MCF 10A (cell line): ENCODE data around the gene CRTC1. TPM values are rescaled to one million over a fixed set of nuclear protein-coding genes. Genes with fewer than 3 reads are reported as not detected.

ENCODE experiments used
- BruUV-seq: library from RNA; stranded (reverse); fragments of 400-500 nt; replicated peaks from 2 replicates; lab custom pipeline; 2021; lab: Mats Ljungman, UMichigan
- CTCF ChIA-PET: fragments of 300-600 bp; sonication (Branson Sonifier 250); formaldehyde crosslinking; extraction: SDS; loops from one replicate; lab custom pipeline; 2021; ENCODE audit warnings: antibody characterized with exemption, inconsistent platforms; lab: Yijun Ruan, JAX
- POLR2A ChIA-PET: fragments of 300-600, 350-650 bp; sonication (Branson Sonifier 250); formaldehyde crosslinking; extraction: SDS; loops from one replicate; lab custom pipeline; 2020; ENCODE audit warnings: antibody characterized with exemption, inconsistent platforms; lab: Yijun Ruan, JAX
- DNase-seq: peaks from one replicate; pipeline ENCODE4 v3.0.0-alpha.2; 2018; ENCODE audit not compliant: unreplicated experiment
- H3K27ac Mint-ChIP-seq: one replicate; pipeline ENCODE4 v1.8.0; 2022; ENCODE audit warnings: mild to moderate bottlenecking, low read depth, mixed read lengths; ENCODE audit not compliant: unreplicated experiment
- H3K27me3 Mint-ChIP-seq: one replicate; pipeline ENCODE4 v1.8.0; 2022; ENCODE audit warnings: mixed read lengths; ENCODE audit not compliant: insufficient read depth, unreplicated experiment
- H3K36me3 Mint-ChIP-seq: one replicate; pipeline ENCODE4 v1.8.0; 2022; ENCODE audit warnings: mild to moderate bottlenecking, moderate library complexity, mixed read lengths; ENCODE audit not compliant: insufficient read depth, unreplicated experiment
- H3K4me1 Mint-ChIP-seq: one replicate; pipeline ENCODE4 v1.8.0; 2022; ENCODE audit warnings: mixed read lengths; ENCODE audit not compliant: insufficient read depth, unreplicated experiment
- H3K4me3 Mint-ChIP-seq: one replicate; pipeline ENCODE4 v1.8.0; 2022; ENCODE audit warnings: mild to moderate bottlenecking, moderate library complexity, mixed read lengths; ENCODE audit not compliant: unreplicated experiment
- H3K9me3 Mint-ChIP-seq: one replicate; pipeline ENCODE4 v1.8.0; 2022; ENCODE audit warnings: mixed read lengths; ENCODE audit not compliant: unreplicated experiment
- CTCF ChIP-seq: fragments of 200-600 bp; IDR thresholded peaks from one replicate; pipeline ENCODE4 v1.8.0; 2022; ENCODE audit warnings: antibody characterized with exemption, mild to moderate bottlenecking; ENCODE audit not compliant: unreplicated experiment
- intact Hi-C: fragments of 100-400 bp; cut with micrococcal nuclease; formaldehyde crosslinking; loops from 2 replicates; pipeline ENCODE4 v1.14.1; 2022
- total RNA-seq: library from RNA; stranded (reverse); gene quantifications from 2 replicates; pipeline ENCODE4 v1.2.3, GENCODE V29; 2022

The CRTC1 gene
- total RNA-seq, 1 experiment from 2014 or later: 11.1 TPM

- no peak for TF ChIP-seq CTCF
- CTCF ChIA-PET: interaction anchor here (0.5 to 1.7 kb wide), 4 partner anchors 54 to 202 kb away, joined by 3 to 6 read pairs (median 3); no protein-coding TSS in a partner anchor
- BruUV-seq: no TSS peak
- POLR2A ChIA-PET: no interaction called here
- no peak for DNase-seq
- Mint-ChIP-seq H3K9me3 (no peaks in the 10 kb centered on the region), H3K27ac (no peak overlapping the region), H3K36me3 (no peaks in the 10 kb centered on the region), H3K4me3 (no peak overlapping the region), H3K27me3 (peaks cover 57% of the 10 kb centered on the region), H3K4me1 (peaks cover 14% of the 10 kb centered on the region)
- intact Hi-C loops: no loop called here
Observed at GRCh38 chr19:18793144-18794028, 109.9 kb downstream of the CRTC1 start.

GRCh38 chr19:18794029-18794313, 110.5 kb downstream of the CRTC1 start:
- CTCF ChIA-PET: interaction anchor here (0.6 to 1.7 kb wide), 2 partner anchors 53 to 67 kb away, joined by 5 to 6 read pairs; no protein-coding TSS in a partner anchor
- no TSS peak for BruUV-seq
- POLR2A ChIA-PET: no interaction called here
- no peak for TF ChIP-seq CTCF
- no peak overlapping the region for H3K27ac Mint-ChIP-seq
- H3K27me3 Mint-ChIP-seq: peaks cover 54% of the 10 kb centered on the region
- DNase-seq: no peak
- H3K36me3 Mint-ChIP-seq: no peaks in the 10 kb centered on the region
- no peak overlapping the region for H3K4me3 Mint-ChIP-seq
- H3K4me1 Mint-ChIP-seq: peaks cover 14% of the 10 kb centered on the region
- H3K9me3 Mint-ChIP-seq: no peaks in the 10 kb centered on the region
- intact Hi-C loops: no loop called here

- Mint-ChIP-seq H3K27me3 (peaks cover 47% of the 10 kb centered on the region), H3K4me1 (peaks cover 7% of the 10 kb centered on the region), H3K27ac (no peak overlapping the region), H3K36me3 (no peaks in the 10 kb centered on the region), H3K9me3 (no peaks in the 10 kb centered on the region), H3K4me3 (no peak overlapping the region)
- CTCF ChIA-PET: interaction anchor here (0.6 to 0.7 kb wide), 2 partner anchors 53 to 66 kb away, joined by 3 to 5 read pairs; no protein-coding TSS in a partner anchor
- no peak for TF ChIP-seq CTCF
- POLR2A ChIA-PET: interaction anchor here (0.6 kb wide), 1 partner anchor 224 kb away, joined by 6 read pairs; no protein-coding TSS in a partner anchor
- intact Hi-C loops: no loop called here
- no TSS peak for BruUV-seq
- DNase-seq: no peak
Observed at GRCh38 chr19:18794692-18795091, 111.2 kb downstream of the CRTC1 start.

DNA sequence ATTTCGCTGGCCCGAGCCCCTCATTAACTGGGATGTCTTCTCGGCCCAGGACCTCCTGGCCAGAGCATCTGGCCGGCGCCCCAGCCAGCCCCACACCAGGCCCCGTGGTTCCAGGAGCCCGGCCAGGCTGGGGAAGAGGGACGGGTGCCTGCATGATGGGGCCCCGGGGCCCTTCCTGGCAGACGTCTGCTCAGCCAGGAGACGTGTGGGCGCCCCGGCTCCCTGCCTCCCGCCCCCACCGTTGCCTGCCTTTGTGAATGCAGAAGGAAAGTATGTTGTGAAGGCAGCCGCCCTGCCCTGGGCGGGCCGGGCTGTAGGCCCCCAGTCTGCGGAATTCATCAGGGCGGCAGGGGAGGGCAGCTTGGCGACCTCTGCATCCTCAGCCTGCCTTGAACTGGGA, 112.1 kb downstream of the CRTC1 start:
- peaks cover under 1% of the 10 kb centered on the region for H3K4me1 Mint-ChIP-seq
- intact Hi-C loops: no loop called here
- CTCF ChIA-PET: interaction anchor here (1.0 kb wide), 1 partner anchor 46 kb away, joined by 4 read pairs; no protein-coding TSS in a partner anchor
- no peak overlapping the region for H3K27ac Mint-ChIP-seq
- H3K9me3 Mint-ChIP-seq: no peaks in the 10 kb centered on the region
- POLR2A ChIA-PET: no interaction called here
- no peak for TF ChIP-seq CTCF
- no TSS peak for BruUV-seq
- no peak overlapping the region for H3K4me3 Mint-ChIP-seq
- DNase-seq: no peak
- no peaks in the 10 kb centered on the region for H3K36me3 Mint-ChIP-seq
- peaks cover 38% of the 10 kb centered on the region for H3K27me3 Mint-ChIP-seq
